ENCODE data around the gene WIPF2.
A peak's percentile ranks its signal among the peaks of the same experiment; 100 is the strongest.

Gene WIPF2

DNA sequence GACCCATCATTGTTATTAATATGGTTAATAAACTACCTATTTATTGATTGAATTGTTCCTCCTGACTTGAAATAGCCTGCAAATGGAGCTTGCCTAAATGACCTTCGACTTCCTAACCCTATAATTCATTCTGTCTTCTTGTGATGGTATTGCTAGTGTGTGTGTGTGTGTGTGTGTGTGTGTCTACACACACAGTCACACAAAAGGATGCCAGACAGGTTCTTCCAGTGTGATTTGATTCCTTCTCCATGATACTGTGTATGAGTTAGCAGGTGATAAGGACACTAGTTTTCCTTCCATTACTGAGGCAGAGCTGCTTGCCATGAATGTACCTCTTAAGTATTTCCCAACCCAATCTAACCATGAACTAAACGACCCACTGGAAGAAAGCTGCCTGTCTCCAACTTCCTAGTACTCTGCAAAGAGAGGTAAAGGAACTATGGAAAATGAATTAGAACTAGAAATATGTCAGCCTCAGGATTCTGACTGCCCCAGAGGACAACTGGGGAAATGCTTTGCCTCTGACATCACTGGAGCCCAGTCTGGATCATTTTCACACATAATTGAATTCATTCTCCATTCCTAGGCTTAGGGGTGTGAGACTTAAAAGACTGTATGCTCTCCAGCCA, 65.1 kb downstream of the WIPF2 start:
- H3K4me3 ChIP-seq (ENCODE audit: low read length), result no peak overlapping the region
- H2AFZ ChIP-seq (ENCODE audit: low read depth, low read length), result no peak overlapping the region
- no peaks in the 10 kb centered on the region for H3K9me3 ChIP-seq (ENCODE audit: insufficient read depth, low read length)
- peaks cover 8% of the 10 kb centered on the region for H3K36me3 ChIP-seq (replicated peaks; ENCODE audit: low read depth, low read length)
- no peak overlapping the region for H3K4me2 ChIP-seq (ENCODE audit: low read length)
- no peaks in the 10 kb centered on the region for H4K20me1 ChIP-seq (ENCODE audit: insufficient read depth, low read length)
- no peak overlapping the region for H3K27ac ChIP-seq (ENCODE audit: low read length)
- peaks cover 13% of the 10 kb centered on the region for H3K4me1 ChIP-seq (ENCODE audit: low read length)
- no peak for TF ChIP-seq EZH2phosphoT487 (IDR thresholded peaks at IDR 0.05; ENCODE audit: low read depth)
- TF ChIP-seq, protein P1, sequence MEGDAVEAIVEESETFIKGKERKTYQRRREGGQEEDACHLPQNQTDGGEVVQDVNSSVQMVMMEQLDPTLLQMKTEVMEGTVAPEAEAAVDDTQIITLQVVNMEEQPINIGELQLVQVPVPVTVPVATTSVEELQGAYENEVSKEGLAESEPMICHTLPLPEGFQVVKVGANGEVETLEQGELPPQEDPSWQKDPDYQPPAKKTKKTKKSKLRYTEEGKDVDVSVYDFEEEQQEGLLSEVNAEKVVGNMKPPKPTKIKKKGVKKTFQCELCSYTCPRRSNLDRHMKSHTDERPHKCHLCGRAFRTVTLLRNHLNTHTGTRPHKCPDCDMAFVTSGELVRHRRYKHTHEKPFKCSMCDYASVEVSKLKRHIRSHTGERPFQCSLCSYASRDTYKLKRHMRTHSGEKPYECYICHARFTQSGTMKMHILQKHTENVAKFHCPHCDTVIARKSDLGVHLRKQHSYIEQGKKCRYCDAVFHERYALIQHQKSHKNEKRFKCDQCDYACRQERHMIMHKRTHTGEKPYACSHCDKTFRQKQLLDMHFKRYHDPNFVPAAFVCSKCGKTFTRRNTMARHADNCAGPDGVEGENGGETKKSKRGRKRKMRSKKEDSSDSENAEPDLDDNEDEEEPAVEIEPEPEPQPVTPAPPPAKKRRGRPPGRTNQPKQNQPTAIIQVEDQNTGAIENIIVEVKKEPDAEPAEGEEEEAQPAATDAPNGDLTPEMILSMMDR (IDR thresholded peaks at IDR 0.05; ENCODE audit: low read depth, low read length), result no peak
- no peaks in the 10 kb centered on the region for H3K27me3 ChIP-seq (ENCODE audit: low read depth, low read length)
- no peak overlapping the region for H3K9ac ChIP-seq (ENCODE audit: low read length)
- peaks cover 15% of the 10 kb centered on the region for H3K79me2 ChIP-seq (ENCODE audit: low read length)

DNA sequence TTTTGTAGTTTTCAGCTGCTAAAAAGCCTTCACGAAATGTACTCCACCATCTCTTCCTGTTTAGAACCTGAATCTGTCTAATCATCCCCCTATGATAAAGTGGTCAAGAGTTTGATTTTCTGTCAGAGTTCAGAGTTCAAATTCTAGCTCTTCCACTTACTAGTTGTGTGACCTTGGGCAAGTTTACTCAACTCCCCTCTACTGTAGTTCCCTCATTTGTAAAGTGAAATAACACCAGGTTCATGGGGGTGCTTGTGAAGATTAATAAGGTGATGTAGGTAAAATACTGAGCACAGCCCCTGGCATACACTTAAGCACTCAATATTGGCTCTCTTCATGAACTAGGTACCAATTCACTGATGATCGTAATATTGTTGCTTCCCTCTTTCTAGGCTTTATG, 67.4 kb downstream of the WIPF2 start:
- H3K9ac ChIP-seq (ENCODE audit: low read length), result no peak overlapping the region

DNA sequence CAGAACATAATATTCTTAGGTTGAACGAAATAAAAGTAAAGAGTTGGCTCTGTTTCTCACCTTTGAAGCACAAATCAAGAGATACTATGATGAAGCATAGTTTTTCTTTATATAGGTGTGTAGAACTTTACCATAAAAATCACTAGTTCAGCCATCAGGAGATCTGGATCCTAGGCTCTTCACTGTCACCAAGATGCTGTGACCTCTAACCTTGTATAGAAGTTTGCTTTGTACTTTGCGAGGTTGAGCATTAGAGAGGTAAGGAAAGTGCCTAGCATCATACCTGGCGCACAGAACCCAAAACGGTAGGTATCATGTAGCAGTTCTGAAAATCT, 68.0 kb downstream of the WIPF2 start:
- H3K4me1 ChIP-seq (ENCODE audit: low read length), result peaks cover 15% of the 10 kb centered on the region
- peaks cover 6% of the 10 kb centered on the region; the same call in 1 of the 2 replicates for H4K20me1 ChIP-seq (ENCODE audit: insufficient read depth, low read length)
- H3K36me3 ChIP-seq (replicated peaks; ENCODE audit: low read depth, low read length), result peaks cover 26% of the 10 kb centered on the region
- H3K27ac ChIP-seq (ENCODE audit: low read length), result no peak overlapping the region; the same call in 1 of the 2 replicates
- TF ChIP-seq, protein P1 (IDR thresholded peaks at IDR 0.05; ENCODE audit: low read depth, low read length), result no peak
- TF ChIP-seq EZH2phosphoT487 (IDR thresholded peaks at IDR 0.05; ENCODE audit: low read depth), result no peak
- H3K4me3 ChIP-seq (ENCODE audit: low read length), result peak overlapping the region; percentile 68
- no peaks in the 10 kb centered on the region for H3K27me3 ChIP-seq (ENCODE audit: low read depth, low read length)
- no peaks in the 10 kb centered on the region for H3K9me3 ChIP-seq (ENCODE audit: insufficient read depth, low read length)
- H2AFZ ChIP-seq (ENCODE audit: low read depth, low read length), result peak overlapping the region; percentile 87
- peak overlapping the region; percentile 75 for H3K4me2 ChIP-seq (ENCODE audit: low read length)
- peaks cover 38% of the 10 kb centered on the region for H3K79me2 ChIP-seq (ENCODE audit: low read length)
- H3K9ac ChIP-seq (ENCODE audit: low read length), result peak overlapping the region; percentile 33; the same call in 1 of the 2 replicates

More for the DNA sequence above, 67.4 kb downstream of the WIPF2 start:
- peaks cover 6% of the 10 kb centered on the region; the same call in 1 of the 2 replicates for H4K20me1 ChIP-seq (ENCODE audit: insufficient read depth, low read length)
- H3K27me3 ChIP-seq (ENCODE audit: low read depth, low read length), result no peaks in the 10 kb centered on the region
- H2AFZ ChIP-seq (ENCODE audit: low read depth, low read length), result no peak overlapping the region
- no peak overlapping the region for H3K27ac ChIP-seq (ENCODE audit: low read length)
- H3K4me1 ChIP-seq (ENCODE audit: low read length), result peaks cover 15% of the 10 kb centered on the region
- TF ChIP-seq, protein P1 (IDR thresholded peaks at IDR 0.05; ENCODE audit: low read depth, low read length), result no peak
- no peak for TF ChIP-seq EZH2phosphoT487 (IDR thresholded peaks at IDR 0.05; ENCODE audit: low read depth)
- no peaks in the 10 kb centered on the region for H3K9me3 ChIP-seq (ENCODE audit: insufficient read depth, low read length)
- H3K4me3 ChIP-seq (ENCODE audit: low read length), result no peak overlapping the region
- H3K4me2 ChIP-seq (ENCODE audit: low read length), result no peak overlapping the region
- H3K79me2 ChIP-seq (ENCODE audit: low read length), result peaks cover 36% of the 10 kb centered on the region
- peaks cover 26% of the 10 kb centered on the region for H3K36me3 ChIP-seq (replicated peaks; ENCODE audit: low read depth, low read length)

DNA sequence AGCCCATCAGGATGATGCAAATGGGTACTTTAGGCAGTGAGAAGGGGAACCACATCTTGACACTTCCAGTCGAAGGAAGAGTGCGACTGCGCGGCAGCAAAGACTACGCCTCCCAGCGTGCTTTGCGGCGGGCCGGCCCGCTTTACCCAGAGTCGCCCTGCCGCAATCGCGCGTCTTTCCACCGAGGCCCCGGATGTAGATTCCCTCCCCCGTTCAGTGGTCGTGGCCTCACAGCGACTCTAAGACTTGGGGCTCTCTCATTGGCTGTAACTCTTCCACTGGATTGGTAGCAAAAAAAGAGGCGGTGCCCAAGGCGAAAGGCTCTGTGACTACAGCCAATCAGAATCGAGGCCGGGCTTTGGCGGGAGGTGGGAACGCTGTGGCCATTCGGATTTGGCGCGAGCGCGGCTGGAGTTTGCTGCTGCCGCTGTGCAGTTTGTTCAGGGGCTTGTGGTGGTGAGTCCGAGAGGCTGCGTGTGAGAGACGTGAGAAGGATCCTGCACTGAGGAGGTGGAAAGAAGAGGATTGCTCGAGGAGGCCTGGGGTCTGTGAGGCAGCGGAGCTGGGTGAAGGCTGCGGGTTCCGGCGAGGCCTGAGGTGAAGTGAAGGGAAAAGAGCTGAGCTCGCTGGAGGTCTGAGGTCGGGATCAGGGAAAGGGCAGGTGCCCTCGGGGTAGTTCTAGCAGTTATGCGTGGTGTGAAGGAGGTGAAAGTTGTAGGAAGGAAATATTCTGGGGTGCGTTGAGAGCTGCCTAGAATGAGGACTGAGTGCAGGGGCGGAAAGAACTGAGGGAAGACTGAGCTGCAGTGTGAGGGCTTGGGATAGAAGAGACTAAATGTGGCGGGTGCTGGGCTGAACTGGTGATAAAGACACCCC, 68.6 kb downstream of the WIPF2 start, which contains the start of gene CDC6:
Gene CDC6 (plus strand): TSS at position 386 of the 876 bp plus-strand sequence. CDS start 1,542 bp downstream, outside the sequence.
- Histone ChIP-seq H3K4me2 (ENCODE audit: low read length) (peak within 1 kb of the TSS; percentile 75), H3K9ac (ENCODE audit: low read length) (peak within 1 kb of the TSS; percentile 94), H3K4me3 (ENCODE audit: low read length) (peak within 1 kb of the TSS; percentile 94), H3K4me1 (ENCODE audit: low read length) (peaks cover 15% of the 10 kb centered on the region), H3K27me3 (ENCODE audit: low read depth, low read length) (no peaks in the 10 kb centered on the region), H2AFZ (ENCODE audit: low read depth, low read length) (peak within 1 kb of the TSS; percentile 87), H4K20me1 (ENCODE audit: insufficient read depth, low read length) (peaks cover 6% of the 10 kb centered on the region; the same call in 1 of the 2 replicates), H3K36me3 (replicated peaks; ENCODE audit: low read depth, low read length) (peaks cover 26% of the 10 kb centered on the region), H3K79me2 (ENCODE audit: low read length) (peaks cover 38% of the 10 kb centered on the region), H3K9me3 (ENCODE audit: insufficient read depth, low read length) (no peaks in the 10 kb centered on the region), H3K27ac (ENCODE audit: low read length) (peak within 1 kb of the TSS; percentile 70)
- no peak for TF ChIP-seq EZH2phosphoT487 (IDR thresholded peaks at IDR 0.05; ENCODE audit: low read depth)
- TF ChIP-seq, protein P1 (IDR thresholded peaks at IDR 0.05; ENCODE audit: low read depth, low read length), result no peak

Measured in OCI-LY3 (cell line).